ENCODE results near the gene RNASE13.
"Not testable (repeated sequence)": the region's sequence is repeated elsewhere in the genome, so short reads cannot be mapped to it uniquely, and the experiment has no call there.

RNASE13 gene

DNA sequence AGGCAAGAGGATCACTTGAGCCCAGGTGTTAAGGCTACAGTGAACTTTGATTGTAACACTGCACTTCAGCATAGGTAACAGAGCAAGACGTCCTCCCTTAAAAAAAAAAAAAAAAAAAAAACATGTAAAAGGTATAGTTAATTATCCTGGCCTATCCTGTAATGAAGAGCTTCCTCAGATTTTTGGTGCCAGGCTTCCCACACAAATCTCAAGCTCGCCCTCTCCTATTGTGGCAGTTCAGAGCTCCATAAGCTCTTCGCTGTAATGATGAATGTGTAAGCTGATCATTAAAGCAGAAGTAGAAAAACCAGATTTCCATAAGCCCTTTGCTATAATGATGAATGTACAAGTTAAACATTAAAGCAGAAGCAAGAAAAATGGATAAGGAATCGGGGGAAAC, 37.5 kb downstream of the RNASE13 start:
- DNase-seq (ENCODE audit: low read depth), result no peak
- TF ChIP-seq, protein P1, sequence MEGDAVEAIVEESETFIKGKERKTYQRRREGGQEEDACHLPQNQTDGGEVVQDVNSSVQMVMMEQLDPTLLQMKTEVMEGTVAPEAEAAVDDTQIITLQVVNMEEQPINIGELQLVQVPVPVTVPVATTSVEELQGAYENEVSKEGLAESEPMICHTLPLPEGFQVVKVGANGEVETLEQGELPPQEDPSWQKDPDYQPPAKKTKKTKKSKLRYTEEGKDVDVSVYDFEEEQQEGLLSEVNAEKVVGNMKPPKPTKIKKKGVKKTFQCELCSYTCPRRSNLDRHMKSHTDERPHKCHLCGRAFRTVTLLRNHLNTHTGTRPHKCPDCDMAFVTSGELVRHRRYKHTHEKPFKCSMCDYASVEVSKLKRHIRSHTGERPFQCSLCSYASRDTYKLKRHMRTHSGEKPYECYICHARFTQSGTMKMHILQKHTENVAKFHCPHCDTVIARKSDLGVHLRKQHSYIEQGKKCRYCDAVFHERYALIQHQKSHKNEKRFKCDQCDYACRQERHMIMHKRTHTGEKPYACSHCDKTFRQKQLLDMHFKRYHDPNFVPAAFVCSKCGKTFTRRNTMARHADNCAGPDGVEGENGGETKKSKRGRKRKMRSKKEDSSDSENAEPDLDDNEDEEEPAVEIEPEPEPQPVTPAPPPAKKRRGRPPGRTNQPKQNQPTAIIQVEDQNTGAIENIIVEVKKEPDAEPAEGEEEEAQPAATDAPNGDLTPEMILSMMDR (IDR thresholded peaks at IDR 0.05; ENCODE audit: control insufficient read depth, insufficient read depth, low read depth, low read length, missing control alignments), result no peak
- no peak overlapping the region for H3K4me3 ChIP-seq (ENCODE audit: control insufficient read depth, low read depth, low read length)

GRCh38 chr14:20996521-20996920, 38.1 kb downstream of the RNASE13 start:
- DNase-seq (ENCODE audit: low read depth), result no peak
- TF ChIP-seq, protein P1 (IDR thresholded peaks at IDR 0.05; ENCODE audit: control insufficient read depth, insufficient read depth, low read depth, low read length, missing control alignments), result no peak
- H3K4me3 ChIP-seq (ENCODE audit: control insufficient read depth, low read depth, low read length), result no peak overlapping the region

DNA sequence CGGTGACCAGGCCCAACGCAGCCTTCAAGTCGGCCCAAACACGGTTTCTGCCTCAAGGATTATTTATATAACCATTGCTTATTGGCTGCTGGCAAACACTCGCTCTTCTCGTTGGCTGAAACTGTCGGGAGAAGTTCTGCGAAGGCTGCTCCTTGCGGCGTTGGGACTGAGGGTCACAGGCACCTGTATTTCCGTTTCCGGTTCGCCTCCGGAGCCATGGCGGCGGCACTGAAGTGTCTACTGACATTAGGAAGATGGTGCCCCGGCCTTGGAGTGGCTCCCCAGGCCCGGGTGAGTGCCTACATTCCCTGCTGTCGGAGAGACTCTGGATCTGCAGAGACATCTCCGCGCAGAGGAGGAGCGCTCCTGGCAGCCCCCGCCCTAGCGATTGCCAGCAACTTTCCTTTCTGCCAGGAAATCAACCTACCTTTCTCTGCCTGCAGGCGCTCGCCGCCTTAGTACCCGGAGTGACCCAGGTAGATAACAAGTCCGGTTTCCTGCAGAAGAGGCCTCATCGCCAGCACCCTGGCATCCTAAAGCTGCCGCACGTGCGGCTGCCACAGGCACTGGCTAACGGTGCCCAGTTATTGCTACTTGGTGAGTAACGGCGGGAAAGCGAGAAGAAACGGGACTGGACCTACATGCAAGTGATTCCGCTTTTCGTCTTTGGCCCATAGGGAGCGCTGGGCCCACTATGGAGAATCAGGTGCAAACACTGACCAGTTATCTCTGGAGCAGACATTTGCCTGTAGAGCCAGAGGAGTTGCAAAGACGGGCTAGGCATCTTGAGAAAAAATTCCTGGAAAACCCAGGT, 44.6 kb downstream of the RNASE13 start, which contains the start of gene METTL17:
METTL17 (plus strand) TSS at position 194 of the 814 bp plus-strand sequence; CDS start at position 217, 23 bp downstream.
- peak within 1 kb of the TSS; percentile 79 for H3K4me3 ChIP-seq (ENCODE audit: control insufficient read depth, low read depth, low read length)
- peak; percentile 95 for DNase-seq (ENCODE audit: low read depth)
- TF ChIP-seq, protein P1 (IDR thresholded peaks at IDR 0.05; ENCODE audit: control insufficient read depth, insufficient read depth, low read depth, low read length, missing control alignments), result peak; percentile 47

- DNase-seq (ENCODE audit: low read depth), result no peak
- H3K4me3 ChIP-seq (ENCODE audit: control insufficient read depth, low read depth, low read length), result no peak overlapping the region
- TF ChIP-seq, protein P1 (IDR thresholded peaks at IDR 0.05; ENCODE audit: control insufficient read depth, insufficient read depth, low read depth, low read length, missing control alignments), result no peak
Measured at GRCh38 chr14:20989471-20989786, 45.2 kb downstream of the RNASE13 start.

- H3K4me3 ChIP-seq (ENCODE audit: control insufficient read depth, low read depth, low read length), result no peak overlapping the region
- no peak for DNase-seq (ENCODE audit: low read depth)
- TF ChIP-seq, protein P1 (IDR thresholded peaks at IDR 0.05; ENCODE audit: control insufficient read depth, insufficient read depth, low read depth, low read length, missing control alignments), result no peak
Measured at GRCh38 chr14:20988717-20989470, 45.7 kb downstream of the RNASE13 start.

- TF ChIP-seq, protein P1 (IDR thresholded peaks at IDR 0.05; ENCODE audit: control insufficient read depth, insufficient read depth, low read depth, low read length, missing control alignments), result no peak
- DNase-seq (ENCODE audit: low read depth), result peak; percentile 88
- no peak overlapping the region for H3K4me3 ChIP-seq (ENCODE audit: control insufficient read depth, low read depth, low read length)
Measured at GRCh38 chr14:20986811-20987210, 47.8 kb downstream of the RNASE13 start.

DNA sequence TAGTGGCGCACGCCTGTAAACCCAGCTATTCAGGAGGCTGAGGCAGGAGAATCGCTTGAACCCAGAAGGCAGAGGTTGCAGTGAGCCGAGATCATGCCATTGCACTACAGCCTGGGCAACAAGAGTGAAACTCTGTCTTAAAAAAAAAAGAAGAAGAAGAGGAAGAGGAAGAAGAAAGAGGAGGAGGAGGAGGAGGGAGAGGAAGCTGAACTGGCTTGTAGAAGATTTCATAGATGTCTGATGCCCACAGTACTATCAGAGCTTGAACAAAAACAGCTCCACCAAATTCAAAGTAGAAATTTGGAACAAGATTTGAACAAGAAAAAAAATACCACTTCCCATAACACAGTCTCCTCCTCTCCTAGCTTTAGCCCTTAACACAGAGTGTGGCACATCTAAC, 49.0 kb downstream of the RNASE13 start:
- not testable (repeated sequence) for H3K4me3 ChIP-seq (ENCODE audit: control insufficient read depth, low read depth, low read length); DNase-seq (ENCODE audit: low read depth)

Measured in AG09309 (cell line).